ENCODE results near the gene ATF4. TPM values are rescaled to one million over a fixed set of nuclear protein-coding genes. Genes with fewer than 3 reads are reported as not detected.

The ATF4 gene
- total and polyA plus RNA-seq, 2 of the 13 experiments (the other 11 are each of a cell fraction or from before 2014, with no cell fraction given): 486 to 1,297 TPM

- no peak for TF ChIP-seq PRDM15 (CRISPR knock-in tag; IDR thresholded peaks at IDR 0.05)
- TF ChIP-seq ZNF230 (CRISPR knock-in tag; IDR thresholded peaks at IDR 0.05): no peak
- TF ChIP-seq TAF15 (IDR thresholded peaks at IDR 0.05; ENCODE audit: low read depth, low read length, poor library complexity, severe bottlenecking): no peak
- peak; percentile 64 for TF ChIP-seq FOXA3 (CRISPR knock-in tag; IDR thresholded peaks at IDR 0.05)
- no peak for TF ChIP-seq RORA (CRISPR knock-in tag; IDR thresholded peaks at IDR 0.05)
- TF ChIP-seq ZBTB21 (CRISPR knock-in tag; IDR thresholded peaks at IDR 0.05): no peak
- TF ChIP-seq FOXO1 (CRISPR knock-in tag; IDR thresholded peaks at IDR 0.05): peak; percentile 75
- 0 out of 2 replicates have a peak, but pooled peaks have one; percentile 65 for TF ChIP-seq ZBTB44 (CRISPR knock-in tag; IDR thresholded peaks at IDR 0.05)
- no peak for TF ChIP-seq ZMAT5 (CRISPR knock-in tag; IDR thresholded peaks at IDR 0.05; ENCODE audit: borderline replicate concordance, low read depth)
- no peak for TF ChIP-seq SYNCRIP (IDR thresholded peaks at IDR 0.05; ENCODE audit: insufficient read depth, low read depth, low read length)
- TF ChIP-seq SALL2 (CRISPR knock-in tag; IDR thresholded peaks at IDR 0.05): peak; percentile 49; the same call in 1 of the 2 replicates
- TF ChIP-seq ZNF275 (CRISPR knock-in tag; IDR thresholded peaks at IDR 0.05; ENCODE audit: borderline replicate concordance): no peak
- TF ChIP-seq ZNF703 (CRISPR knock-in tag; IDR thresholded peaks at IDR 0.05; ENCODE audit: borderline replicate concordance): no peak
- no peak for TF ChIP-seq SMYD3 (CRISPR knock-in tag; IDR thresholded peaks at IDR 0.05)
- TF ChIP-seq NFIB (CRISPR knock-in tag; IDR thresholded peaks at IDR 0.05; ENCODE audit: borderline replicate concordance): no peak
- no peak for TF ChIP-seq IKZF1 (IDR thresholded peaks at IDR 0.05)
- peak; percentile 70 for TF ChIP-seq ZMAT3 (CRISPR knock-in tag; conservative IDR thresholded peaks at IDR 0.05)
- no peak for TF ChIP-seq STAG1 (CRISPR knock-in tag; IDR thresholded peaks at IDR 0.05)
- no peak for TF ChIP-seq ZNF678 (CRISPR knock-in tag; IDR thresholded peaks at IDR 0.05)
- no peak for TF ChIP-seq HHEX (CRISPR knock-in tag; IDR thresholded peaks at IDR 0.05)
- TF ChIP-seq MZF1 (CRISPR knock-in tag; IDR thresholded peaks at IDR 0.05; ENCODE audit: borderline replicate concordance): no peak
- peak; percentile 63; the same call in 1 of the 2 replicates for TF ChIP-seq REPIN1 (CRISPR knock-in tag; IDR thresholded peaks at IDR 0.05; ENCODE audit: borderline replicate concordance, low read depth)
- TF ChIP-seq SP1 (IDR thresholded peaks at IDR 0.05): no peak
- peak; percentile 85 for TF ChIP-seq SP1 (CRISPR knock-in tag; IDR thresholded peaks at IDR 0.05)
- no peak for TF ChIP-seq ZNF260 (CRISPR knock-in tag; IDR thresholded peaks at IDR 0.05; ENCODE audit: borderline replicate concordance, low read depth)
- no peak for TF ChIP-seq ATAD3A (CRISPR knock-in tag; IDR thresholded peaks at IDR 0.05)
These were observed 18.1 kb upstream of the ATF4 start, which contains the start of gene MIEF1 (continued) for GRCh38 chr22:39502109-39502788.

Data from HepG2 (cell line).